A673 (cell line): ENCODE data around the gene PDE10A. TPM values are rescaled to one million over a fixed set of nuclear protein-coding genes. Genes with fewer than 3 reads are reported as not detected.

Experiments used
- BruUV-seq: library from RNA; stranded (reverse); fragments of 400-500 nt; replicated peaks from 2 replicates; lab custom pipeline; 2021; lab: Mats Ljungman, UMichigan
- CTCF ChIA-PET: fragments of 300-600 bp; sonication (Branson Sonifier 250); formaldehyde crosslinking; loops from one replicate; lab custom pipeline; 2022; ENCODE audit warnings: antibody characterized with exemption; lab: Charles Lee
- POLR2A ChIA-PET: fragments of 300-600 bp; sonication (Branson Sonifier 250); formaldehyde crosslinking; loops from one replicate; lab custom pipeline; 2022; ENCODE audit warnings: antibody characterized with exemption; ENCODE audit not compliant: low non-redundant PET; lab: Charles Lee
- DNase-seq: peaks from one replicate; pipeline ENCODE4 v3.0.0-alpha.2; 2015; ENCODE audit warnings: low spot score
- H3K27ac ChIP-seq: fragments of 200-600 bp; sonication (generic); 2 replicates; pipeline ENCODE4 v1.5.1; 2016; ENCODE audit warnings: mixed run types, low read depth, mild to moderate bottlenecking, mixed read lengths, antibody characterized with exemption, low read length; ENCODE audit not compliant: poor library complexity, severe bottlenecking
- H3K27me3 ChIP-seq: fragments of 200-600 bp; sonication (generic); replicated peaks from 2 replicates; pipeline ENCODE4 v1.6.1; 2017; ENCODE audit warnings: mixed run types, low read depth, mild to moderate bottlenecking, mixed read lengths, antibody characterized with exemption, low read length; ENCODE audit not compliant: insufficient read depth, poor library complexity
- H3K36me3 ChIP-seq: fragments of 200-600 bp; sonication (generic); 2 replicates; pipeline ENCODE4 v1.6.1; 2016; ENCODE audit warnings: mixed run types, mild to moderate bottlenecking, mixed read lengths, antibody characterized with exemption, low read length; ENCODE audit not compliant: insufficient read depth, poor library complexity, severe bottlenecking
- H3K4me1 ChIP-seq: fragments of 200-600 bp; sonication (generic); 2 replicates; pipeline ENCODE4 v1.6.1; 2017; ENCODE audit warnings: mixed run types, mild to moderate bottlenecking, mixed read lengths, antibody characterized with exemption, low read length; ENCODE audit not compliant: insufficient read depth, poor library complexity, severe bottlenecking
- H3K4me3 ChIP-seq: fragments of 200-600 bp; sonication (generic); 2 replicates; pipeline ENCODE4 v1.5.1; 2016; ENCODE audit warnings: low read depth, mixed run types, mild to moderate bottlenecking, mixed read lengths, low read length; ENCODE audit not compliant: poor library complexity, severe bottlenecking
- H3K9me3 ChIP-seq: fragments of 200-600 bp; sonication (generic); 2 replicates; pipeline ENCODE4 v1.6.1; 2016; ENCODE audit warnings: mixed run types, low read depth, mild to moderate bottlenecking, mixed read lengths, antibody characterized with exemption, low read length; ENCODE audit not compliant: poor library complexity, severe bottlenecking
- EZH2 ChIP-seq: fragments of 200-600 bp; sonication (generic); IDR thresholded peaks from 2 replicates; pipeline ENCODE4 v1.6.1; 2017; ENCODE audit warnings: borderline replicate concordance, low read depth, mild to moderate bottlenecking, mixed read lengths, antibody characterized with exemption, low read length; ENCODE audit not compliant: poor library complexity, severe bottlenecking
- intact Hi-C: fragments of 100-400 bp; cut with micrococcal nuclease; formaldehyde crosslinking; loops from one replicate; pipeline ENCODE4 v1.10.0; 2022; ENCODE audit not compliant: unreplicated experiment
- total RNA-seq: library from RNA; stranded (reverse); gene quantifications from 2 replicates; pipeline ENCODE4 v1.2.3, GENCODE V29; 2021
- TF ChIP-seq, protein P1 (sequence below): fragments of 300-800, 200-600 bp; sonication (generic); conservative IDR thresholded peaks from 2 replicates; pipeline ENCODE4 v1.5.1; 2017; ENCODE audit warnings: low read depth, mild to moderate bottlenecking, antibody characterized with exemption, low read length, moderate library complexity, mixed read lengths

The PDE10A gene
- total RNA-seq, 1 experiment from 2014 or later, result 2.3 TPM

DNA sequence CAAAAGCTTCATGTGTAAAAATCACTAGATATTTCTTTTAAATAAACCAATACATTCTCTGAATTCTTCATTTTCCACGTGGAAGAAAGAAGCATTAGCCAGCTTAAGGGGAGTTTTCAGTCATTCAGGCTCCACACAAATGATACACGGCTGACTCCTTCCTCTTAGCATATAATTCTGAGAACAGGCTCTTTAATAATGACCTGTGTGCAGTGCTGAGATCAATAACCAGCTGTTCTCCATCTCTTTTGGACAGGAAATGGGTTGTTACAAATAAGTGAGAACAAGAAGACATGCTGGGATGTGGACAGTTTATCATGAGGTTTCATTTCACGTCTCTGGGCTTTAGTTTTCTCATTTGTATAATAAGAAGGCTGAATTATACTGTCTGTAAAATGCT, 206.8 kb downstream of the PDE10A start:
- no TSS peak for BruUV-seq
- no peaks in the 10 kb centered on the region for H3K9me3 ChIP-seq
- no peaks in the 10 kb centered on the region for H3K36me3 ChIP-seq
- intact Hi-C loops, result loop anchor here (10.0 kb wide), 1 partner anchor 269 kb away; no protein-coding TSS in a partner anchor
- H3K27me3 ChIP-seq, result peaks cover 10% of the 10 kb centered on the region
- POLR2A ChIA-PET, result no interaction called here
- H3K27ac ChIP-seq, result no peak overlapping the region
- H3K4me1 ChIP-seq, result no peaks in the 10 kb centered on the region
- no peak overlapping the region for H3K4me3 ChIP-seq
- DNase-seq, result peak; percentile 4
- CTCF ChIA-PET, result no interaction called here
- TF ChIP-seq EZH2, result no peak
- TF ChIP-seq, protein P1, sequence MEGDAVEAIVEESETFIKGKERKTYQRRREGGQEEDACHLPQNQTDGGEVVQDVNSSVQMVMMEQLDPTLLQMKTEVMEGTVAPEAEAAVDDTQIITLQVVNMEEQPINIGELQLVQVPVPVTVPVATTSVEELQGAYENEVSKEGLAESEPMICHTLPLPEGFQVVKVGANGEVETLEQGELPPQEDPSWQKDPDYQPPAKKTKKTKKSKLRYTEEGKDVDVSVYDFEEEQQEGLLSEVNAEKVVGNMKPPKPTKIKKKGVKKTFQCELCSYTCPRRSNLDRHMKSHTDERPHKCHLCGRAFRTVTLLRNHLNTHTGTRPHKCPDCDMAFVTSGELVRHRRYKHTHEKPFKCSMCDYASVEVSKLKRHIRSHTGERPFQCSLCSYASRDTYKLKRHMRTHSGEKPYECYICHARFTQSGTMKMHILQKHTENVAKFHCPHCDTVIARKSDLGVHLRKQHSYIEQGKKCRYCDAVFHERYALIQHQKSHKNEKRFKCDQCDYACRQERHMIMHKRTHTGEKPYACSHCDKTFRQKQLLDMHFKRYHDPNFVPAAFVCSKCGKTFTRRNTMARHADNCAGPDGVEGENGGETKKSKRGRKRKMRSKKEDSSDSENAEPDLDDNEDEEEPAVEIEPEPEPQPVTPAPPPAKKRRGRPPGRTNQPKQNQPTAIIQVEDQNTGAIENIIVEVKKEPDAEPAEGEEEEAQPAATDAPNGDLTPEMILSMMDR, result no peak

DNA sequence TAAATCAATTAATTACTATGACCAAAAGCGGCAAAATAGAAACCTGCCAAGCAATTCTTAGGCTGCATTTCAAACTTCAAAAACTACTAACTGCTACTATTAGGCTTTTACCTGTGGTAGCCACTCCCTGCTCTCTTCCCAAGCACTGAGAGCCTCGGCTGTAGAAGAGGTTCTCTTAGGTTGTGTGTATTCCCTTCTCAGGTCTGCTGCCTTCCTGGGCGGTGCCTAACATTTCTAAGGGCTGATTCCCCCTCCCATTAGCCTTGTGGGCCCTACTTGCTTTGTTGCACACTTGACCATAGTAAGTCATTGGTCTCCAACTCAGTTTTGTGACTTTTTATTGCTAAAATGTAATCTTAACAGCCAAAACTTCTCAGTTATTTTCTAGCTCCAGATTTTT, 207.6 kb downstream of the PDE10A start:
- TF ChIP-seq EZH2, result no peak
- TF ChIP-seq, protein P1, result no peak
- H3K4me3 ChIP-seq, result no peak overlapping the region
- no peak for DNase-seq
- no peak overlapping the region for H3K27ac ChIP-seq
- no TSS peak for BruUV-seq
- POLR2A ChIA-PET, result no interaction called here
- CTCF ChIA-PET, result no interaction called here
- no peaks in the 10 kb centered on the region for H3K9me3 ChIP-seq
- intact Hi-C loops, result loop anchor here (10.0 kb wide), 1 partner anchor 269 kb away; no protein-coding TSS in a partner anchor
- no peaks in the 10 kb centered on the region for H3K4me1 ChIP-seq
- H3K27me3 ChIP-seq, result peaks cover 10% of the 10 kb centered on the region
- H3K36me3 ChIP-seq, result no peaks in the 10 kb centered on the region

DNA sequence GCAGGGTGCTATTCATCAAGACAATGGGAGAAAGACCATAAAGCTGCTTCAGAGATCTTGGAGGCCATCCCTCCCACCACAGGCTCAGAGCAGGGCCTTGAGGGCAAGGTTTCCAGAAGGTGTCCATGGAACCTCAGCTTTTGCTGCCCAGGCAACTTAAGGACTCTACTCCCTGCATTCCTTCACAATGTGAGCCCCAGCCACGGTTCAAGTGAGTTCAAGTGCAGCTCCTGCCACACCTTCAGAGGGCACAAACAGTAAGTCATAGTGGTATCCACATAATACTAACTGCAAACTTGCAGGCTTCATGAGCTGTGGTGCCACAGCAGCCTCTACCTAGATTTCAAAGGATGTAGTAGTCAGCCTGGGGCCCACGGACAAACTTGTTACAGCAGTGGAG, 209.6 kb downstream of the PDE10A start:
- no peak overlapping the region for H3K27ac ChIP-seq
- no TSS peak for BruUV-seq
- no peak overlapping the region for H3K4me3 ChIP-seq
- intact Hi-C loops, result loop anchor here (10.0 kb wide), 1 partner anchor 271 kb away; no protein-coding TSS in a partner anchor
- ChIA-PET POLR2A (no interaction called here), CTCF (no interaction called here)
- H3K36me3 ChIP-seq, result no peaks in the 10 kb centered on the region
- H3K9me3 ChIP-seq, result no peaks in the 10 kb centered on the region
- no peak for TF ChIP-seq EZH2
- TF ChIP-seq, protein P1, result no peak
- no peaks in the 10 kb centered on the region for H3K4me1 ChIP-seq
- H3K27me3 ChIP-seq, result peaks cover 4% of the 10 kb centered on the region
- no peak for DNase-seq
